BE2C (cell line): ENCODE data around the gene KIRREL1.

ENCODE experiments used
- DNase-seq: peaks from one replicate; pipeline ENCODE4 v3.0.0-alpha.2; 2020
- H3K27me3 ChIP-seq: fragments of 250-450 bp; sonication (Bioruptor Pico); 2 replicates; pipeline ENCODE4 v1.5.1; 2020; ENCODE audit warnings: mild to moderate bottlenecking
- H3K36me3 ChIP-seq: fragments of 250-450 bp; sonication (Bioruptor Pico); 2 replicates; pipeline ENCODE4 v1.5.1; 2020; ENCODE audit warnings: mild to moderate bottlenecking
- H3K4me1 ChIP-seq: fragments of 250-450 bp; sonication (Bioruptor Pico); 2 replicates; pipeline ENCODE4 v1.5.1; 2020
- H3K4me3 ChIP-seq: 2 replicates; pipeline ENCODE4 v1.5.1; 2011; ENCODE audit warnings: low read depth, low read length
- H3K9me3 ChIP-seq: fragments of 250-450 bp; sonication (Bioruptor Pico); 2 replicates; pipeline ENCODE4 v1.5.1; 2020
- CTCF ChIP-seq: IDR thresholded peaks from 2 replicates; pipeline ENCODE4 v1.5.1; 2012; ENCODE audit warnings: mild to moderate bottlenecking, low read depth, low read length

The KIRREL1 gene

GRCh38 chr1:157976888-157977287 is 16.6 kb upstream of the KIRREL1 start:
- peaks cover 3% of the 10 kb centered on the region for H3K27me3 ChIP-seq
- TF ChIP-seq CTCF, result no peak
- H3K4me1 ChIP-seq, result no peaks in the 10 kb centered on the region

GRCh38 chr1:157978586-157979403 is 14.7 kb upstream of the KIRREL1 start:
- Histone ChIP-seq H3K4me3 (no peak overlapping the region), H3K9me3 (no peaks in the 10 kb centered on the region), H3K36me3 (no peaks in the 10 kb centered on the region), H3K27me3 (peaks cover 3% of the 10 kb centered on the region), H3K4me1 (no peaks in the 10 kb centered on the region)
- DNase-seq, result no peak
- no peak for TF ChIP-seq CTCF

More at GRCh38 chr1:157976888-157977287, 16.6 kb upstream of the KIRREL1 start:
- DNase-seq, result no peak
- Histone ChIP-seq H3K9me3 (no peaks in the 10 kb centered on the region), H3K36me3 (no peaks in the 10 kb centered on the region), H3K4me3 (no peak overlapping the region)

- no peaks in the 10 kb centered on the region for H3K9me3 ChIP-seq
- no peaks in the 10 kb centered on the region for H3K36me3 ChIP-seq
- no peak overlapping the region for H3K4me3 ChIP-seq
- peaks cover 3% of the 10 kb centered on the region for H3K27me3 ChIP-seq
- H3K4me1 ChIP-seq, result no peaks in the 10 kb centered on the region
- no peak for TF ChIP-seq CTCF
- DNase-seq, result no peak
Observed at GRCh38 chr1:157982136-157982535, 11.3 kb upstream of the KIRREL1 start.

GRCh38 chr1:157983787-157984186 is 9.7 kb upstream of the KIRREL1 start:
- no peak for TF ChIP-seq CTCF
- no peaks in the 10 kb centered on the region for H3K4me1 ChIP-seq
- H3K9me3 ChIP-seq, result no peaks in the 10 kb centered on the region
- DNase-seq, result no peak
- H3K36me3 ChIP-seq, result no peaks in the 10 kb centered on the region
- peaks cover 3% of the 10 kb centered on the region for H3K27me3 ChIP-seq
- no peak overlapping the region for H3K4me3 ChIP-seq

GRCh38 chr1:157984469-157984868 is 9.0 kb upstream of the KIRREL1 start:
- DNase-seq, result no peak
- Histone ChIP-seq H3K27me3 (no peaks in the 10 kb centered on the region; the same call in none of the 2 replicates), H3K9me3 (no peaks in the 10 kb centered on the region), H3K36me3 (no peaks in the 10 kb centered on the region), H3K4me1 (no peaks in the 10 kb centered on the region), H3K4me3 (no peak overlapping the region)
- no peak for TF ChIP-seq CTCF

- Histone ChIP-seq H3K9me3 (no peaks in the 10 kb centered on the region), H3K27me3 (no peaks in the 10 kb centered on the region; the same call in none of the 2 replicates), H3K36me3 (no peaks in the 10 kb centered on the region), H3K4me1 (no peaks in the 10 kb centered on the region), H3K4me3 (no peak overlapping the region)
- no peak for TF ChIP-seq CTCF
- DNase-seq, result no peak
Observed at GRCh38 chr1:157985473-157985872, 8.0 kb upstream of the KIRREL1 start.
